ENCODE results near the gene SLC16A11.

Gene SLC16A11

GRCh38 chr17:7024402-7024785 is 19.5 kb downstream of the SLC16A11 start:
- Histone ChIP-seq H3K4me1 (peaks cover 37 to 75% (median 63%) of the 10 kb centered on the region in 10 experiments), H3K27me3 (peaks cover 23 to 38% (median 31%) of the 10 kb centered on the region in 11 experiments), H3K9me3 (replicated peaks in 1 of 11) (peaks cover 0 to 11% (median 0%) of the 10 kb centered on the region in 11 experiments; a peak in 7 of 22 replicates), H4K20me1 (no peaks in the 10 kb centered on the region), H3K9ac (no peak overlapping the region), H3K27ac (0 out of 22 replicates have a peak overlapping the region, but pooled peaks of 2 of the 11 experiments have one; percentile 1 to 37), H3K4me2 (peak overlapping the region in 8 of 11 experiments; percentile 13 to 59 (median 30); a peak in 13 of 22 replicates), H3K4me3 (no peak overlapping the region), H3K36me3 (peaks cover 0 to 22% (median 0%) of the 10 kb centered on the region in 11 experiments; a peak in 6 of 22 replicates)
- no peak for TF ChIP-seq Cebpa-rat (IDR thresholded peaks at IDR 0.05)

GRCh38 chr17:7023576-7024401 is 20.1 kb downstream of the SLC16A11 start:
- Histone ChIP-seq H3K9me3 (replicated peaks in 1 of 11) (peaks cover 0 to 11% (median 0%) of the 10 kb centered on the region in 11 experiments; a peak in 7 of 22 replicates), H3K4me3 (peak overlapping the region in 7 of 10 experiments; percentile 7 to 53 (median 39); a peak in 11 of 20 replicates), H3K36me3 (peaks cover 0 to 22% (median 0%) of the 10 kb centered on the region in 11 experiments; a peak in 6 of 22 replicates), H3K27me3 (peaks cover 23 to 38% (median 31%) of the 10 kb centered on the region in 11 experiments), H3K27ac (peak overlapping the region in 8 of 11 experiments; percentile 50 to 88 (median 76); a peak in 15 of 22 replicates), H3K4me1 (peaks cover 32 to 75% (median 60%) of the 10 kb centered on the region in 10 experiments), H3K9ac (peak overlapping the region in 6 of 11 experiments; percentile 60 to 83 (median 78); a peak in 10 of 22 replicates), H3K4me2 (peak overlapping the region; percentile 47 to 88 (median 75); a peak in 21 of 22 replicates), H4K20me1 (no peaks in the 10 kb centered on the region)
- no peak for TF ChIP-seq Cebpa-rat (IDR thresholded peaks at IDR 0.05)

GRCh38 chr17:7022781-7023571 is 20.9 kb downstream of the SLC16A11 start, which contains the start of gene BCL6B:
BCL6B (plus strand) TSS chr17:7023050; CDS start chr17:7023672, 622 bp downstream.
- no peak for TF ChIP-seq Cebpa-rat (IDR thresholded peaks at IDR 0.05)
- Histone ChIP-seq H3K4me2 (peak within 1 kb of the TSS; percentile 54 to 88 (median 76)), H3K27ac (peak within 1 kb of the TSS in 10 of 11 experiments; percentile 36 to 88 (median 70); a peak in 19 of 22 replicates), H3K9ac (peak within 1 kb of the TSS; percentile 47 to 83 (median 73)), H3K4me1 (peaks cover 37 to 76% (median 60%) of the 10 kb centered on the region in 10 experiments), H3K4me3 (peak within 1 kb of the TSS; percentile 38 to 59 (median 48); a peak in 19 of 20 replicates), H4K20me1 (no peaks in the 10 kb centered on the region), H3K9me3 (replicated peaks in 1 of 11) (peaks cover 0 to 11% (median 0%) of the 10 kb centered on the region in 11 experiments; a peak in 7 of 22 replicates), H3K27me3 (peaks cover 23 to 38% (median 31%) of the 10 kb centered on the region in 11 experiments), H3K36me3 (peaks cover 0 to 22% (median 0%) of the 10 kb centered on the region in 11 experiments; a peak in 6 of 22 replicates)

DNA sequence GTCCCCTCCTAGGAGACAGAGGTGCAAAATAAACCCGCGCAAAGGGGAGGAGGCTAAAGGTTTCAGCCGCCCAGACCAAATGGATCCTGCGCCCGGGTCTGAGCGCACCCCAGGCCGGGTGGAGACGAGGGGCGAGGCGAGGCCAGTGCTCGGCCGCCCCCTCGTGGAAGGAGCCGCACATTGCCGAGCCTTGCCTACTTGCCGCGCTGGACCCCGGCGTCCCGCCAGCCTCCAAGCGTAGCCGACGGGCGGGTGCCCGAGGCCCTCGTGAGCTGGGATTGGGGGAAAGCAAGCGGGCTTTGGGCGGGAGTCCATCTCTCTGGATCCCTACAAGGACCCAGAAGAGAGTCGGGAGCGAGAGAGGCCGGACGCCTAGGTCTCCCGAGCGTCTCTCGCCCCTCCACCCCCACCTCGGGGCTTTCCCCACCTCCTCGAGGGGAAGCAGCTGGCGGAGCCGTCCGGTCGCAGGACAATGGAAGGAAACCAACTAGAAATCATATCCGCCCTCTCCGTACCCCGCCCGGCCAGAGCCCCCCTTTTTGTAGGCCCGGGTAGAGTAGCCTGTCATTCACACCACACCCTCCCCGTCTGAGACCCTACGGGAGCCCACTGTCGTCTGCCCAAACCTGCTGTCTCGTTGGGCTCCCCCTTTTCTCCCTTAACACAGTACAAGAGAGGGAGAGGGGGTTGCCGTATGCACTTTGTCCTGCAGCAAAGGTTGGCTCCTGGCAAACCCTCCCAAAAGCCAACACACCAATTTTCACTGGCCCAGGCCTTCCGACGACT is 21.7 kb downstream of the SLC16A11 start:
- peak overlapping the region; percentile 54 to 88 (median 76) for H3K4me2 ChIP-seq
- H3K36me3 ChIP-seq, result peaks cover 0 to 15% (median 4%) of the 10 kb centered on the region in 11 experiments; a peak in 8 of 22 replicates
- H3K4me3 ChIP-seq, result peak overlapping the region; percentile 38 to 59 (median 48); a peak in 19 of 20 replicates
- H3K27ac ChIP-seq, result peak overlapping the region in 10 of 11 experiments; percentile 36 to 88 (median 70); a peak in 19 of 22 replicates
- H3K4me1 ChIP-seq, result peaks cover 44 to 78% (median 63%) of the 10 kb centered on the region in 10 experiments
- no peaks in the 10 kb centered on the region for H4K20me1 ChIP-seq
- TF ChIP-seq Cebpa-rat (IDR thresholded peaks at IDR 0.05), result no peak
- peak overlapping the region; percentile 47 to 83 (median 73) for H3K9ac ChIP-seq
- H3K27me3 ChIP-seq, result peaks cover 23 to 38% (median 31%) of the 10 kb centered on the region in 11 experiments
- H3K9me3 ChIP-seq (replicated peaks in 1 of 11), result peaks cover 0 to 11% (median 0%) of the 10 kb centered on the region in 11 experiments; a peak in 7 of 22 replicates

DNA sequence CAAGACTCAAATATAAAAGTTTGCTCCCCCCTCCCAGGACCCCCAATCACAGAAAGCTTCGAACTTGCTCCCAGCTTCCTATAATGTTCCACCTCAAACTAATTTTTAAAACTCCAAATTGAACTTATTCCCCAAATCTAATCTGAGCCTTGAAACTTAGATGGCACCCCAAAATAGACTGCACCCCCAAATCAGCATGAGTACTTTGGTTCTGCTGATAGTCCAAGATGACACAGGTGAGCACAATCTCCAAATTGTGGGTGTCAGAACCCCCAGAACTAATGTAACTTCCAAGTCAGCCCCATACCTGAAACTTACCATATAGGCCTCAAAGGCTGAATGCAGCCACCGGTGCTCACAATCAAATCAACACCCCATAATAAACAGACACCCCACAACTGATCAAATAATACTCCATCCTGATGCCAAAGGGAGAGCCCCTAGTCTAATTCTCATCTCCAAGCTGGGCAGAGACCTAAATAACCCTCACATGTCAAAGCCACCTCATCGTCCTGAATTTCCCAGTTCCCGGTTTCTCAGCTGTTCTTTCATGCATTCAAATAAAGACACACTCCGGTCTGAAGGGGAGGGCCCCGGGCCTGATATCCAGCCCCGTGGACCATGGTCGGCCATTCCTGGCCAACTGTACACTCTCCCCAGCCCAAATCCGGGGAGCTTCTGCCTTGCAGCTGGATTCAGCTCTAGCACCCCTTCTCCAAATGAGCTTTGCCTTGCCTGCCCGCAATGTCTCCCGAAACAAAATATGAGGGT is 22.8 kb downstream of the SLC16A11 start:
- TF ChIP-seq Cebpa-rat (IDR thresholded peaks at IDR 0.05), result no peak
- peak overlapping the region in 3 of 10 experiments; percentile 42 to 50 (median 43); a peak in 2 of 20 replicates for H3K4me3 ChIP-seq
- H3K4me2 ChIP-seq, result peak overlapping the region; percentile 54 to 88 (median 76)
- peaks cover 0 to 14% (median 6%) of the 10 kb centered on the region in 11 experiments; a peak in 7 of 22 replicates for H3K36me3 ChIP-seq
- H3K4me1 ChIP-seq, result peaks cover 56 to 85% (median 71%) of the 10 kb centered on the region in 10 experiments
- no peaks in the 10 kb centered on the region for H4K20me1 ChIP-seq
- H3K9me3 ChIP-seq (replicated peaks in 1 of 11), result peaks cover 0 to 11% (median 0%) of the 10 kb centered on the region in 11 experiments; a peak in 7 of 22 replicates
- H3K9ac ChIP-seq, result peak overlapping the region in 10 of 11 experiments; percentile 47 to 83 (median 68); a peak in 14 of 22 replicates
- H3K27me3 ChIP-seq, result peaks cover 23 to 38% (median 31%) of the 10 kb centered on the region in 11 experiments
- H3K27ac ChIP-seq, result peak overlapping the region in 8 of 11 experiments; percentile 36 to 88 (median 77); a peak in 13 of 22 replicates

DNA sequence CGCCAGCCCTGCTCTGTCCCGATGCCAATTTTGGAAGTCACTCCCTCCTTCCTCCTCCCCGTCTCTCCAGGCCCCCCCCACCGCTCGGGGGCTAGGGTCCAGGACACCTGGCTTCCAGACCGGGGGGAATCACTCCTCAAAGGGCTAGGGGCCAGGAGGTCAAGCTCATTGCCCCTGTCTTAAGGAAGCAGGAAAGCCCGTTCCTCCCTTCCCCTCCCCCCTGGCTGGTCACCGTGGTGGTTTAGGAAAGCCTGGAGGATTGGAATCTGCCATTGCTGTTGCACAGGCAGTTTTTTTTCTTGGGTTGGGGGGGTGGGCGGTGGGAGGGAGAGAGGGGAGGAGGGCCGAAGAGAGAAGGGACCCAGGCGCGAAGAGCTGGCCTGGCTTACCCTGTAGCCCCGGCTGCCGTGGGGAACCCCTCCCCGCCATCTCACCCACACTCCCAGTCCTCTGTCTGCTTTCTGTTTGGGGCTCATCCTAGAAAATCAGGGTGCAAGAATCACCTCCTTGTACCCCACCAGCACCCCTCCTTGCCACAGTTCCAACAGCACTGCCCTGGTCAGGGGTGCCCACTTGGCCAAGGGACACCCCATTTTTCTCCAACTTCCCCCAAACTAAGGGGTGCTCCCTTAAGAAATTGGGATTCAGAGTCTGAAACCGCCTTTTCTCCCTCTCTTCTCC is 23.9 kb downstream of the SLC16A11 start:
- peak overlapping the region in 3 of 11 experiments; percentile 24 to 51 (median 31); a peak in 4 of 22 replicates for H3K9ac ChIP-seq
- peak overlapping the region in 8 of 11 experiments; percentile 11 to 99 (median 34); a peak in 10 of 22 replicates for H3K27ac ChIP-seq
- H3K36me3 ChIP-seq, result peaks cover 0 to 14% (median 6%) of the 10 kb centered on the region in 11 experiments; a peak in 7 of 22 replicates
- peaks cover 0 to 11% (median 0%) of the 10 kb centered on the region in 11 experiments; a peak in 7 of 22 replicates for H3K9me3 ChIP-seq (replicated peaks in 1 of 11)
- H4K20me1 ChIP-seq, result no peaks in the 10 kb centered on the region
- peaks cover 64 to 94% (median 82%) of the 10 kb centered on the region in 10 experiments for H3K4me1 ChIP-seq
- H3K4me3 ChIP-seq, result no peak overlapping the region
- H3K27me3 ChIP-seq, result peaks cover 23 to 38% (median 31%) of the 10 kb centered on the region in 11 experiments
- H3K4me2 ChIP-seq, result peak overlapping the region; percentile 36 to 80 (median 59)
- no peak for TF ChIP-seq Cebpa-rat (IDR thresholded peaks at IDR 0.05)

All from BLaER1 treated with 17β-estradiol and CSF1 and Interleukin-3, amounts not matched to agents 10 nM and 100 nM (cell line).